ENCODE results near the gene PPRC1.

DNA sequence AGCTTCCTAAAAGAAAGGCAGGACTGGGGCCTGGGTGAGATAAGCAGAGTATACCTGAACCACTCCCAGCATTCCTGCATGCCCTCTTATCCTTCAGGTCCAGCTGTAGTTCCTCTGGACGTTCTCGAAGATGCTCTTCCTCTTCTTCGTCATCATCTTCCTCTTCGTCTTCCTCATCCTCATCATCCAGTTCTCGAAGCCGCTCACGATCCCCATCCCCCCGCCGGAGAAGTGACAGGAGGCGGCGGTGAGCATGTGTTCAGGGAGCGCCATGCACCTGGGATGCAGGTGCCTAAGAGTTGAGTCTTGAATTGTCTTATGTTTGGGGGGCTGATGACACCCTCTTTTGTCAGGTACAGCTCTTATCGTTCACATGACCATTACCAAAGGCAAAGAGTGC, 15.4 kb downstream of the PPRC1 start:
- no peak; the same call in 1 of the 2 replicates for TF ChIP-seq POLR2AphosphoS5 (IDR thresholded peaks at IDR 0.05; ENCODE audit: low read depth, low read length)
- TF ChIP-seq POLR2A (IDR thresholded peaks at IDR 0.05; ENCODE audit: low read depth, low read length) = no peak
- TF ChIP-seq SPI1 (IDR thresholded peaks at IDR 0.05; ENCODE audit: low read depth, low read length) = no peak
- no peak for TF ChIP-seq TAF1 (IDR thresholded peaks at IDR 0.05; ENCODE audit: low read depth, low read length)
- TF ChIP-seq POU2F2 (IDR thresholded peaks at IDR 0.05; ENCODE audit: low read depth, low read length) = no peak
